ENCODE results near the gene SPI1.

Gene SPI1

DNA sequence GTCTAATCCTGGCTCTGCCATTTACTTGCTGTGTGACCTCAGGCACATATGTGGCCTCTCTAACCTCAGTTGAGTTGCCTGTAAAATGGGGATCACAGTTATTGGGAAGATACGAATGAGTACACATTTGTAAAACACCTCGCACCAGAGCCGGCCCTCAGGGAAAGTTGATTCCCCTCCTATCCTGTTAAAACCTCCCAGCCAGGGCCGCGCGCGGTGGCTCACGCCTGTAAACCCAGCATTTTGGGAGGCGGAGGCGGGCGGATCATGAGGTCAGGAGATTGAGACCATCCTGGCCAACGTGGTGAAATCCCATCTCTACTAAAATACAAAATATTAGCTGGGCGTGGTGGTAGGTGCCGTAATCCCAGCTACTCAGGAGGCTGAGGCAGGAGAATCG, 18.0 kb downstream of the SPI1 start:
- no peak for DNase-seq (ENCODE audit: extremely low read depth in 1 of 2, low read depth in 1 of 2)

DNA sequence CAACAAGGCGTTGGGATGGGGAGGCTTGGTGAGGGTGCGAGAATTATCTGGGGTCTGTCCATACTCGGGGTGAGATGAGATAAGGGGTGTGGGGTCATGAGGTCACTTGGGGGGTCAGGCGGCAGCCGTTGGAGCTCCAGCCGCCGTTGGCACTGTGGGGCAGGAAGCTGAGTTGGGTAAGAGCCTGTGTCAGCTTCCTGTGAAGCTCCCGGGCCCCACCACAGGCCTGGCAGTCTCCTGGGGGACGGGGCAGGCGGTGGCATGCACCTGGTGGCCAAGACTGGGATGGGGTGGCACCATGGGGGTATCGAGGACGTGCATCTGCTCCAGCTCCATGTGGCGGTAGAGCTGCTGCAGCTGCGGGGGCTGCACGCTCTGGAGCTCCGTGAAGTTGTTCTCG, 18.8 kb downstream of the SPI1 start:
- no peak for DNase-seq (ENCODE audit: extremely low read depth in 1 of 2, low read depth in 1 of 2)

DNA sequence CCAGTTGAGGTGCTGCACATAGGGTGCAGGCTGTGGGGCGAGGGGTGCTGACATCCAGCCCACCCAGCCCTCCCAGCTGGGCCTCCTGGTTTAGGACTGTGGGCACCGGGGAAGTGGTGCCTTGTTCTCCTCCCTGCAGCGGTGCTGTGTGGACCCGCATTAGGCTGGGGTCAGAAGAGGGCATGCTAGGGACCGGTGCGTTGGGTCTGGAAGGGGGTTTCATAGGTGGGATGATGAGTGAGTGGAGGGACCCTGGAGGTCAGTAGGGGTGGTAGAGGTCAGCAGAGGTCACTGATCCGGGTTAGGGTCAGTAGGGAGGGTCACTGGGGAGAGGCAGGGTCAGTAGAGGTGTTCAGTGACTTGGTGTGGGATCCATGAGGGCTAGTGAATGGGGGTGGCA, 19.2 kb downstream of the SPI1 start:
- DNase-seq (ENCODE audit: extremely low read depth in 1 of 2, low read depth in 1 of 2), result no peak

DNA sequence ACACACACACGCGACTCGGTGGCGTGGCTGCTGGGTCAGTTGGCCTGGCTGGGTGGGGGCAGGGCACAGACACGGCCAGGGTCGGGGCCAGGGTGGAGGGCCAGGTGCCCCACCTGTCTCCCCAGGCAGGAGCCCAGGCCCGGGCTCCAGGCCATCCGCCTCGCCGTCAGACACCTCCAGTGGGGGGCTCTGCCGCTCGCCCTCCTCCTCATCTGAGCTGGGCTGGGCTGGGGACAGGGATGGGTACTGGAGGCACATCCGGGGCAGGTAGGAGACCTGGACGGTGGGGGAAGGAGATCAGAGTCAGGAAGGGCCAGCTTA, 19.7 kb downstream of the SPI1 start:
- no peak for DNase-seq (ENCODE audit: extremely low read depth in 1 of 2, low read depth in 1 of 2)

DNA sequence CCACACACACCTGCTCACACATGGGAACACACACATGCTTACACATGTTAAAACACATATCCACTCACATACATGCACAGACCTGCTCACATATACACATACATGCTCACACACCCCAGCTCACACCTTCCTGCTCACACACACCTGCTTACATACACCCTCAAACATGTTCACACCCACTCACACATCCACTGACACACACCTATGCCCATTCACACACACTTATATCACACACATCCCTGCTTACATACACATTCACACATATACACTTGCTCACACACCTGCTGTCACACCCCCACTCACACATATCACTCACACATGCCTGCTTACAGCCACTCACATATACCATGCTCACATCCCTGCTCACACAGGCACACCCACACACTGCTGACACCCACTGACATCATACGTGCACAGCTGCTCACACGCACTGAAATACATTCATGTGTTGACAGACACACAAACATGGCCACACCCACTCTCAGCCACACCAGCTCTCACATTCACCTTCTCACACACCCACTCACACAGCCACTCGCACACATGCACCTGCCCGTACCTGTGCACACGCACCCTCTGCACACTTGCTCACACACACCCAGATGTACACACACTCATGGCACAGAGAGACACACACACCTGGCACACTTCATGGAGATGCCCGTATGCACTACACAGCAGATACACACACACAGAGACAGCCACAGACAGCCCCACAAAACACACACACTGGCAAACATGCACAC, 20.2 kb downstream of the SPI1 start:
- DNase-seq (ENCODE audit: extremely low read depth in 1 of 2, low read depth in 1 of 2), result no peak

DNA sequence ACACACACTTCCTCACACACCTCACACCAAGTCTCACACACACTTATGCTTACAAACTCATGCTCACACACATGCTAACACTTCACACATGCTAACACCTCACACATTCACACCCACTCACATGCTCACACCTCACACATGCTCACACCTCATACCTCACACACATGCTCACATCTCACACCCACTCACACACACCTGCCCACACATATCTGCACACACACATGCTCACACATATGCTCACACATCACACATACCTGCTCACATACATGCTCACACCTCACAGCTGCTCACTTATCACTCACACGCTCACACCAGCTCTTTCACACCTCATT, 21.4 kb downstream of the SPI1 start:
- no peak for DNase-seq (ENCODE audit: extremely low read depth in 1 of 2, low read depth in 1 of 2)

DNA sequence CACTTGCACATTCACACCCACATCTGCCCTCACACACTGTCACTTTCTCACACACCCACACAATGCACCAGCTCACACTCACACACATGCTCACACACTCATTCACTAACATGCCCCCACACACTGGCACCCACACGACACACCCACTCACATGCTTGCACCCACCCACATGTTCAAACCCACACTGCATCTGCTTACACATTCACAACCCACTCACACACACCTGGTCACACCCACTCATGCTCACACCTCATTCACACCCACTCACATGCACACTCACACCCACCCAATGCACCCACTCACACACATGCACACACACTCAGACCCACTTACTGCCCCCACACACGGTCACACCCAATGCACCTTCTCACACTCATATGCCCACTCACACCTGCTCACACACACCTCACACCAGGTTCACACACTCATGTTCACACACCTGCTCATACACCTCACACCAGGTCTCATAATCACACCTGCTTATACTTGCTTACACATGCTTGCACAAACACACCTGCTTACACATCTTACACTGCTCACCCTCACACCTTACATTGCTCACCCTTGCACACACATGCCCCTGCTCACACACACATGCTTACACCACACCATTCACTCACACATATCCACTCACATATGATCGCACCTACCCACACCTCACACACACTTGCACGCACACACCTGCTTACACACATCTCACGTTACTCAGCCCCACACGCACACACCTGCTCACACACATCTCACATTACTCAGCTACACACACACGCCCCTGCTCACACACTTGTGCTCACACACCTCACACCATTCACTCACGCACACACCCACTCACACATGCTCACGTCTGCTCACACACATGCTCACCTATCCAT, 22.0 kb downstream of the SPI1 start:
- no peak for DNase-seq (ENCODE audit: extremely low read depth in 1 of 2, low read depth in 1 of 2)

DNA sequence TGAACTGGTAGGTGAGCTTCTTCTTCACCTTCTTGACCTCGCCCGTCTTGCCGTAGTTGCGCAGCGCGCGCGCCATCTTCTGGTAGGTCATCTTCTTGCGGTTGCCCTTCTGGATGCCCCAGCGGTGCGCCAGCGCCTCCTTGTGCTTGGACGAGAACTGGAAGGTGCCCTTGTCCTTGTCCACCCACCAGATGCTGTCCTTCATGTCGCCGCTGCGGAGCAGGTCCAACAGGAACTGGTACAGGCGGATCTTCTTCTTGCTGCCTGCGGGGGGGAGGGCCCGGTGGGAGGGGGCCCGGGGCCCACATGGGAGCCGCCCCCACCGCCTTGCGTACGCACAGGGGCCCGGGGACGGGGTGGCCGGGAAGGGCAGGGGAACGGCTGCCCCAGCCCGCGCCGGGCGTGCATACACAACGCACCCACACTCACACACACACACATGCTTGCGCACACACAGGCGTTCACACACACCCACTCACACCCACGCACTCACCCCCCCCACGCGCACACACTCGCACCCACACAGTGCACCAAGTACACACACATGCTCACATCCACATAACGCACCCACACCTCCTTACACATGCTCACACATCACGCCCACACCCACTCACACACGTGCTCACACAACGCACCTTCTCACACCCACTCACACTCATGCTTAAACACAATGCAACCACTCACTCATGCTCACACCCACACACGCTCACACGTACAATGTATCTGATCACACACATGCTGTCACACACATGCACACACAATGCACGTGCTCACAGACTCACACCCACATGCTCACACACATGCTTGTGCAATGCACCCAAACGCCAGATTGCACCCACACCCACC, 22.8 kb downstream of the SPI1 start:
- no peak for DNase-seq (ENCODE audit: extremely low read depth in 1 of 2, low read depth in 1 of 2)

DNA sequence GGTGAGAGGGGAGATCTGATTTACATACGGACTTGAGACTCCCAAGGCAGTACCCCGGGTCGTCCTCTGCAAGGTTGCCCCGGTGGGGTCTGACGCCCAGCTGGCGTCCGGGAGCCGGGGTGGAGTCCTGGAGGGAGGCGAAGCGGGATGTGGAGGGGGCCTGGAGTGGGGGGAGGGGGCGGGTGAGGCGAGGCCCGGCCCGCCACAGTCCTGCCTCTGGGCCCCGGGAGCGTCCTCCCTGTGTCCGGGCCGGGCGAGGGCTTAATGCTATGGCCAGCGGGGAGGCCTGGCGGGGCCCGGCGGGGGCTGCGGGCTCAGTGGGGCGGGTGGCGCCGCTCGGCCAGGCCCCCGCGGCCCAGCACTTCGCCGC, 23.4 kb downstream of the SPI1 start:
- DNase-seq (ENCODE audit: extremely low read depth in 1 of 2, low read depth in 1 of 2), result no peak

DNA sequence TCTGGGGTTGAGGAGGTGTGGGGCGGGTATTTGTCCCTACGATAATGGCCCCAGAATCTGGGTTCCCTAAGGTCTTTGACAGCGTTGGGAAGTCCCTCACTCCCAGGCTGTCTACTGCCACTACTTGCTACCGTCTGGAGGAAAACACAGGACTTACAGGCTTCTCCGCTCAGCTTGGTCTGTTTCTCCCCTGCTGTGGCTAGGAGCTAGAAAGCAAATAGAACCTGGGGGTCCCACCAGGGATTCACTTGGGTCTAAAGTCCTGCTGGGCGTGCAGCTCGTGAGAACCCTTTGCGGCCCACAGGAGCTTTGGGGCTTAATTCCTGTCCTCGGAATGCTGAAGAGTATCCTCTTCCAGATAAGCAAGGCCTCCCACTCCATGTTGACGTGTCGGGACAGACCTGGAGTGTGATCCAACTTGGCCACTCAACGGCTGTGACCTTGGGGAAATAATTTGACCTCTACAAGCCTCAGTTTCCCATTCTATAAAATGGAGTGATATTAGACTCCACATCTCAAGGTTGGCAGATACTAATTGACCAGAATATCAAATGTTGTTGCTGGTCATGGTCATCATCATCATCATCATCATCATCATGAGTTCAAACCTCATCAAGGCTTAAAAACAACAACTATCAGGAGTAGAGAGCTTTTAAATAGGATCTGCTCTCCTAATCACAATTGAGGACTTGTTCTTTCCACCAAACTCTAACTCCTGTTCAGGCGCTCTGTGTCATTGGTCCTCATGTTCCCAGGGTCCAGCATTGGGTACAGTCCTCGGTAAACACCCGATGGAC, 24.2 kb downstream of the SPI1 start:
- no peak for DNase-seq (ENCODE audit: extremely low read depth in 1 of 2, low read depth in 1 of 2)

DNA sequence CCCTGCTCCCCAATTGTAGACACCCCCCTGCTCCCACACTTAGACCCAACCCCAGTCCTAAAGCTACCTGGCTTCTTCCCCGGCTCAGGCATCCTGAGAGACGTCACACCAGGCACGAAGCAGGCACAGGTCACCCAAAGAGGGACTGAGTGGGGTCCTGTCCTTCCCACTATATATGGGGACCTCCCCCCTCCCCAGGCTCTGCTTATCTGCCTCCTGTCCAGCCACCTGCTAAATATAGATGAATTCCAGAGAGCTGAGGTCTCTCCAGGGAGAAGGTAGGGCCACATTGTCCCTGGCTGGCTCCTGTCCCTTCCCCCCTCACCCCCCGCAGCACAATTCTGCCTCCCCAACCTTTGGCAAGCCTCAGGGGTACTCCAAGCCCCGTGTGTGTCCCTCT, 25.8 kb downstream of the SPI1 start, which contains the start of gene MYBPC3:
Gene MYBPC3 (minus strand): TSS at position 147 of the 400 bp plus-strand sequence. CDS start 55 bp downstream, at position 92.
- DNase-seq (ENCODE audit: extremely low read depth in 1 of 2, low read depth in 1 of 2), result no peak

DNA sequence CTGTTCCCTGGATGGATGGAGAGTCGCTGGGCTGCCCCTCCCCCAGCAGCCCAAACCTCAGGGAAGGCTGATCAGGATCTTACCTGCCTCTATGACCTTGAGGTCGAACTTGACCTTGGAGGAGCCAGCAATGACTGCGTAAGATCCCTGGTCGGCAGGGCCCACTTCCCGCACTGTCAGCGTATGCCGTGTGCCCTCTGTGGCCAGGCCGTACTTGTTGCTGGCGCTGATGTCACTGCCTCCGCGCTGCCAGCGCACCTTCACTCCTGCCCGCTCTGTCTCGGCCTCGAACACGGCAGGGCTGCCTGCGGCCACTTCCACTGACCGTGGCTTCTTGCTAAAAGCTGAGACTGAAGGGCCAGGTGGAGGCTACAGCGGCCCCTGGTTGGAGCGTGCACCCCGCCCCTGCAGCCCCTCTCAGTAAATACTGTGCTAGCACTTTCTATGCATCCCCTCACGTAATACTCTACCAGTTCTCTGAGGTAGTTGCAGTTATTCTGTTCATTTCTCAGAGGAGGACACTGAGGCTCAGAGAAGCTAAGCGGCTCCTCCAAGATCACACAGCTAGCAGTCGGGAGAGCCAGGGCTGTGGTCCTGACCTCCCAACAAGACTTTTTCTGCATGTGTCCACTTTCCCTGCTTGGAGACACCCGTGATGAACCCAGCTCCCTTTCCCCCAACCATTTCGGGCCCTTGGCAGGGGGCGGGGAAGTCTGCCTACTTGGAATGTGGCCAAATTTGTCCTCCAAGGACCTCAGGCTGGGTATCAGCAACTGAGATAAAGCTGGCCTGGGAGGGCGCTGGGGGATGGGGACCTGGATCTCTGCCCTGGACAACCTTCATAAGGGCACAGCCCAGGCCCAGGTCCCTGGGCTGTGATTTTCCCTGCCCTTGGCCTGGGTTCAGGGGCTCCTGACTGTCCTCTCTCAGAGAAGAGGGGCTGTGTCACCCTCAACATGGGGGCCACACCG, 26.9 kb downstream of the SPI1 start:
- DNase-seq (ENCODE audit: extremely low read depth in 1 of 2, low read depth in 1 of 2), result no peak

DNA sequence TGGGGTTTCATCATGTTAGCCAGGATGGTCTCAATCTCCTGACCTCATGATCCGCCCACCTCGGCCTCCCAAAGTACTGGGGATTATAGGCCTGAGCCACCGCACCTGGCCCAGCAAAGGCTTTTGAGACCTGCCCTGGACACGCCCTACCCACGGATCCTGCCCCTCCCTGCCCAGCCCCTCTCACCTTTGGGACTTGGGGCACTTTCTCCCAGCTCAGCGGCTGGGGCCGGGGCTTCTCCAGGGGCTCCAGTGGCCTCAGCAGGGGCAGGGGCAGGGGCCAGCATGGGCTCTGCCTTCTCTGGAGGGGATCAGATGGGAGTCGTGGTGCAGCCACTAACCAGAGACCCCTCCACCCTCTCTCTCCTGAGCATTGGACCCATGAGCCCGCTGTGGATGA, 28.0 kb downstream of the SPI1 start:
- DNase-seq (ENCODE audit: extremely low read depth in 1 of 2, low read depth in 1 of 2), result no peak

DNA sequence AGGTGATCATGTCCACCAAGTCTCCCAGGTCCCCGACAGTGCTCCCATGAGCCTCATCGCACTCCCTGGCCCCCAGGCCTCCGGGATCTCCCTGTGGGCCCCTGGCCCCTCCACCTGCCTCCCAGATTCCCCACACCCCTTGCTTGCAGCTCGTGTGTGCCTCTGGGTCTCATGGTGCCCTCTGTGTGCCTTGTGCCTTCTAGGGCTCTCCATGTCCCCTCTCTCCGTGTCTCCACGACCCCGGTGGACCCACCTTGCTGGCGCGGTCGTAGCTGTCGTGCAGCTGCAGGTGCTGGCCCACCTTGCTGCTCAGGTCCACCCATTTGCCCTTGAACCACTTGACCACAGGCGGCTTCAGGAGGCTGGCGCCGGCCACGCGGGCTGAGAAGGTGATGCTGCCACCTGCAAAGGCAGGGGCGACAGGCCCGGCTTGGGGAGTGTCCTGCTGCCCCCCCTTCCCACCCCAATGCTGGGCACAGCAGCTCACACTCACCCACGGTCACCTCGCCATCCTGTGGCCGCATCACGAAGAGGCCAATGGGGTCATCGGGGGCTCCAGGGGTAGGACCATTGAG, 28.7 kb downstream of the SPI1 start:
- no peak for DNase-seq (ENCODE audit: extremely low read depth in 1 of 2, low read depth in 1 of 2)

DNA sequence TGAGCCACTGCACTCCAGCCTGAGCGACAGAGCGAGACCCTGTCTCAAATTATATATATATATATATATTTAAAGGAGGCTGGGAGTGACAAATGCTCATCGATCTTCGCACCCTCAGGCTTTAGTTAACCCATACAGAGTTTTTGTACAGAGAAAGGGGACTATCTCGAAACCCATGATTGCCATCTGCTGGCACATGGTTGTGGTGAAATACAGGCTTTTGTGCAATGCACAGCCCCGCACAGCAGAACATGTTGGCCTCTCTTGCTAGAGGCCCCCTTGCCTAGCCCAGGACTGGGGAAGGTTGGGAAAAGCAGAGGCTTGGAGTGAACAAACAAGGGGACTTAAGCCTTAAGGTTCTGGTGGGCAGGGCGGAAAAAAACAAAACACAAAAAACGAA, 29.5 kb downstream of the SPI1 start:
- no peak for DNase-seq (ENCODE audit: extremely low read depth in 1 of 2, low read depth in 1 of 2)

DNA sequence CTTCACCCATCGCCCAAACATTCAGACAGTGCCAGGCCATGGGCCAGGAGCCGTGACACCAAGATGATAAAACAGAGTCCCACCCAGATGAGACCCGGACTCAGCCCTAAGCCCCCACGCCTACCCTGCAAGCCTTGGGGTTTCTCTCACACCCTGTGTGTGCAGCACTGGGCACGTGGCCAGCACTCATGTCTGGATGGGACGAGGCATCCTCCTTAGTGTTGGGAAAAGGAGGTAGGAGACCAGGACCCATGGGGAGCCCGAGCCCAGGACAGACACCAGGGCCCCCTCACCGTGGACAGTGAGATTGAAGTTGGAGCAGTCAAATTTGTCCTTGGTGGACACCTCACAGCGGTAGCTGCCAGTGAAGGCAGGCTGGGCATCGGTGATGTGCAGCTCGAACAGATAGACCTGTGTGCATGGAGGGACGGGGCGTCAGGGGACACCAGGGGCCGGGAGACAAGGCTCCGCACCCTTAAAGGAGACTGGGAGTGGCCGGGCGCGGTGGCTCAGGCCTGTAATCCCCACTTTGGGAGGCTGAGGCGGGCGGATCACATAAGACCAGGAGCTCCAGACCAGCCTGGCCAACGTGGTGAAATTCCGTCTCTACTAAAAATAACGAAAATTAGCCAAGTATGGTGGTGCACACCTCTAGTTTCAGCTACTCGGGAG, 30.1 kb downstream of the SPI1 start:
- no peak for DNase-seq (ENCODE audit: extremely low read depth in 1 of 2, low read depth in 1 of 2)

DNA sequence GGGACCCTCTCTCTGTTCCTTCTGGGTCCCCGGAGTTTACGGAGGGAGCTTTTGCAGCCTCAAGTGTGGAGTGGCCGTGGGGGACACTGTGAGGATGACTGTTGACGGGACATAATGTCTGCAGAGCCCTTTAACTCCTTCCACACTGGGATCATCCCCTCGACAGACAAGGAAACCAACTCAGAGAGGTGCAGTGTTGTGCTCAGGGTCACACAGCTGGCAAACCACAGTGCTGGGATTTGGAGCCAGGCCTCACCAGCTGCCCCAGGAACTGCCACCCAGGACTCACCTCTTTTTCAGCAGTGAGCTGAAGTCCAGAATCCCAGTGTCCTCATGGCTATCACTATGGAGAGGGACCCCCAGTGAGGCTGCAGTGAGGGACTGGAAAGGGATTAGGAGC, 31.2 kb downstream of the SPI1 start:
- no peak for DNase-seq (ENCODE audit: extremely low read depth in 1 of 2, low read depth in 1 of 2)

DNA sequence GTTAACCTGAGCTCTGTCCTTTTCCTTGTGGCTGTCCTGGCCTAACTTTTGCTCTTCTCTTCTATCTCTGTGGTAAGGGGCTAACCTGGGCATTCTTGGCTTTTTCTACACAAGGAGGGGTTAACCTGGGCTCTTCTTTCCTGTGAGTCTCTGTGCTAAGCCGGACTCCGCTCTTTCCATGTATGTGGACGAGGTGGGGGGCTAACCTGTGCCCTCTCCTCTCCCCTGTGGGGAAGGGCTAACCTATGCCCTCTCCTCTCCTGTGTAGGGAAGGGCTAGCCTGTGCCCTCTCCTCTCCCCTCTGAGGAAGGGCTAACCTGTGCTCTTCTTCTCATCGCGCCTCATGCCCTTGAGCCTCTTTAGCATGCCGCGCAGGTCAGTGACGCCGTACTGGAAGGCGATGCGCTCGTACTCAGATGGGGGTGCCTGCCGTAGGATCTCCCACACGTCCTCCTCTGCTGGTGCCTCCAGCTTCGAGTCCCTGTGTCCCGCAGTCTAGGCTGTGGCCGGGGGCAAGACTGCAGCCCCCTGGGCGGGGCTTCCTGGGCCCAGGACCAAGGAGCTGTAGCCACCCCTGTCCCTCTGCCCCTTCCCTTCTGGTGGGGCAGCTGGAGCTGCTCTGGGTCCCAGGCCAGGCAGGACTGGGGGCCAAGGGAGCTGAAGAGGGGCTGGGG, 32.3 kb downstream of the SPI1 start:
- DNase-seq (ENCODE audit: extremely low read depth in 1 of 2, low read depth in 1 of 2), result no peak
